DOHH2 (cell line): ENCODE measurements around the gene EHMT1.

ENCODE experiments used
- H3F3A ChIP-seq: fragments of 200-600 bp; sonication (generic), shearing (Covaris generic); 2 replicates; pipeline ENCODE4 v1.6.0; 2016; ENCODE audit warnings: antibody characterized with exemption, mild to moderate bottlenecking; ENCODE audit not compliant: control insufficient read depth, insufficient read depth
- H3K27ac ChIP-seq: fragments of 200-600 bp; sonication (generic); 2 replicates; pipeline ENCODE4 v1.5.1; 2014; ENCODE audit warnings: low read depth, mild to moderate bottlenecking, low read length, moderate library complexity
- H3K27me3 ChIP-seq: fragments of 200-600 bp; sonication (generic); 2 replicates; pipeline ENCODE4 v1.6.1; 2014; ENCODE audit warnings: mild to moderate bottlenecking, low read length, mixed read lengths; ENCODE audit not compliant: control insufficient read depth
- H3K36me3 ChIP-seq: fragments of 200-600 bp; sonication (generic); 2 replicates; pipeline ENCODE4 v1.6.1; 2014; ENCODE audit warnings: mild to moderate bottlenecking, low read length, moderate library complexity, mixed read lengths; ENCODE audit not compliant: control insufficient read depth
- H3K4me1 ChIP-seq: fragments of 200-600 bp; sonication (generic); 2 replicates; pipeline ENCODE4 v1.6.1; 2014; ENCODE audit warnings: mild to moderate bottlenecking, low read length, mixed read lengths; ENCODE audit not compliant: control insufficient read depth
- H3K4me2 ChIP-seq: fragments of 200-600 bp; sonication (generic); 2 replicates; pipeline ENCODE4 v1.6.0; 2014; ENCODE audit warnings: mild to moderate bottlenecking, low read length, moderate library complexity
- H3K4me3 ChIP-seq: fragments of 200-600 bp; sonication (generic); 2 replicates; pipeline ENCODE4 v1.5.1; 2014; ENCODE audit warnings: mild to moderate bottlenecking, low read length, mixed read lengths
- H3K79me2 ChIP-seq: fragments of 200-600 bp; sonication (generic); 2 replicates; pipeline ENCODE4 v1.6.1; 2014; ENCODE audit warnings: mild to moderate bottlenecking, low read length, mixed read lengths; ENCODE audit not compliant: control insufficient read depth
- H3K9me2 ChIP-seq: fragments of 200-600 bp; sonication (generic); replicated peaks from 2 replicates; pipeline ENCODE4 v1.6.1; 2014; ENCODE audit warnings: mild to moderate bottlenecking, low read length, mixed read lengths; ENCODE audit not compliant: control insufficient read depth
- H3K9me3 ChIP-seq: fragments of 200-600 bp; sonication (generic); 2 replicates; pipeline ENCODE4 v1.6.1; 2014; ENCODE audit warnings: antibody characterized with exemption, low read length, mixed read lengths; ENCODE audit not compliant: control insufficient read depth, insufficient read depth
- H4K20me1 ChIP-seq: fragments of 200-600 bp; sonication (generic); 2 replicates; pipeline ENCODE4 v1.6.0; 2014; ENCODE audit warnings: low read depth, mild to moderate bottlenecking, antibody characterized with exemption, low read length, moderate library complexity; ENCODE audit not compliant: control insufficient read depth, insufficient read depth
- EZH2phosphoT487 ChIP-seq: fragments of 200-600 bp; sonication (generic); IDR thresholded peaks from 2 replicates; pipeline ENCODE4 v1.6.1; 2017; ENCODE audit warnings: borderline replicate concordance, mild to moderate bottlenecking, antibody characterized with exemption, low read length, moderate library complexity, mixed read lengths
- TF ChIP-seq, protein P1 (sequence below): fragments of 200-600 bp; sonication (generic); IDR thresholded peaks from one replicate; pipeline ENCODE4 v1.5.1; 2014; ENCODE audit warnings: antibody characterized with exemption, mild to moderate bottlenecking, low read depth, low read length; ENCODE audit not compliant: poor library complexity, severe bottlenecking

The EHMT1 gene

GRCh38 chr9:137630126-137630525, 11.3 kb downstream of the EHMT1 start:
- Histone ChIP-seq H3K9me2 (no peaks in the 10 kb centered on the region), H3K4me2 (peak overlapping the region; percentile 91), H4K20me1 (no peaks in the 10 kb centered on the region; the same call in 1 of the 2 replicates), H3K4me1 (peaks cover 83% of the 10 kb centered on the region), H3K36me3 (peaks cover 51% of the 10 kb centered on the region), H3K4me3 (peak overlapping the region; percentile 68), H3K27ac (peak overlapping the region; percentile 82), H3K9me3 (no peaks in the 10 kb centered on the region), H3K79me2 (peaks cover 100% of the 10 kb centered on the region), H3F3A (peaks cover 30% of the 10 kb centered on the region), H3K27me3 (no peaks in the 10 kb centered on the region)
- TF ChIP-seq, protein P1, sequence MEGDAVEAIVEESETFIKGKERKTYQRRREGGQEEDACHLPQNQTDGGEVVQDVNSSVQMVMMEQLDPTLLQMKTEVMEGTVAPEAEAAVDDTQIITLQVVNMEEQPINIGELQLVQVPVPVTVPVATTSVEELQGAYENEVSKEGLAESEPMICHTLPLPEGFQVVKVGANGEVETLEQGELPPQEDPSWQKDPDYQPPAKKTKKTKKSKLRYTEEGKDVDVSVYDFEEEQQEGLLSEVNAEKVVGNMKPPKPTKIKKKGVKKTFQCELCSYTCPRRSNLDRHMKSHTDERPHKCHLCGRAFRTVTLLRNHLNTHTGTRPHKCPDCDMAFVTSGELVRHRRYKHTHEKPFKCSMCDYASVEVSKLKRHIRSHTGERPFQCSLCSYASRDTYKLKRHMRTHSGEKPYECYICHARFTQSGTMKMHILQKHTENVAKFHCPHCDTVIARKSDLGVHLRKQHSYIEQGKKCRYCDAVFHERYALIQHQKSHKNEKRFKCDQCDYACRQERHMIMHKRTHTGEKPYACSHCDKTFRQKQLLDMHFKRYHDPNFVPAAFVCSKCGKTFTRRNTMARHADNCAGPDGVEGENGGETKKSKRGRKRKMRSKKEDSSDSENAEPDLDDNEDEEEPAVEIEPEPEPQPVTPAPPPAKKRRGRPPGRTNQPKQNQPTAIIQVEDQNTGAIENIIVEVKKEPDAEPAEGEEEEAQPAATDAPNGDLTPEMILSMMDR: no peak
- TF ChIP-seq EZH2phosphoT487: no peak

DNA sequence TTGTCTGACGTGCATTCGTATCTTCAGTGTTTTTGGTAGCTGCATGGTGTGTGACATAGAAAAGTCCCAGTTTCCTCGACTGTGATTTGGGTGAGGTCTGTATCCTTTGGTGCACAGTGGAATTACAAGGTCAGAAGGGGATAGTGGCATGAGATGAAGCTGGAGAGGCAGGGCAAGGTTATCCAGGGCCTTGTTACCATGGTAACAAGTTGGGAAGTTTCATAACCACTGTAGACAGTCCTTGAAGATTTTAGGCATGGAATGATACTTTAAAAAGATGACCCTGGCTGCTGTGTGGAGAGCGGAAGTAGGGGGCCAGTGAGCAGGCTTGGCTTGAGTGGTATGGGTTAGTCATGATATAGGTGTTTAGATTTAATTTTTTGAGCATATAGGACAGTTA, 11.9 kb downstream of the EHMT1 start:
- Histone ChIP-seq H3K36me3 (peaks cover 49% of the 10 kb centered on the region), H3K27ac (peak overlapping the region; percentile 82), H3K9me2 (no peaks in the 10 kb centered on the region), H3K4me2 (peak overlapping the region; percentile 91), H3F3A (peaks cover 25% of the 10 kb centered on the region), H4K20me1 (no peaks in the 10 kb centered on the region; the same call in 1 of the 2 replicates), H3K9me3 (no peaks in the 10 kb centered on the region), H3K4me3 (peak overlapping the region; percentile 68), H3K79me2 (peaks cover 100% of the 10 kb centered on the region), H3K4me1 (peaks cover 80% of the 10 kb centered on the region), H3K27me3 (no peaks in the 10 kb centered on the region)
- TF ChIP-seq, protein P1: no peak
- TF ChIP-seq EZH2phosphoT487: no peak

- H3K27ac ChIP-seq: peak overlapping the region; percentile 23; the same call in 1 of the 2 replicates
- no peaks in the 10 kb centered on the region; the same call in 1 of the 2 replicates for H4K20me1 ChIP-seq
- H3F3A ChIP-seq: peaks cover 22% of the 10 kb centered on the region
- H3K79me2 ChIP-seq: peaks cover 100% of the 10 kb centered on the region
- 0 out of 2 replicates have a peak overlapping the region, but pooled peaks have one; percentile 6 for H3K4me3 ChIP-seq
- H3K36me3 ChIP-seq: peaks cover 46% of the 10 kb centered on the region
- peak overlapping the region; percentile 20 for H3K4me2 ChIP-seq
- H3K9me2 ChIP-seq: no peaks in the 10 kb centered on the region
- peaks cover 79% of the 10 kb centered on the region for H3K4me1 ChIP-seq
- H3K27me3 ChIP-seq: no peaks in the 10 kb centered on the region
- no peaks in the 10 kb centered on the region for H3K9me3 ChIP-seq
- TF ChIP-seq, protein P1: no peak
- TF ChIP-seq EZH2phosphoT487: no peak
Measured at GRCh38 chr9:137631345-137632229, 12.8 kb downstream of the EHMT1 start.
